22Rv1 (cell line): Measurements from ENCODE around the gene ACTL8.

Experiments
- H3K27ac ChIP-seq: fragments of 450-650 bp; 2 replicates; pipeline ENCODE4 v1.5.1; 2017
- ZFX ChIP-seq: fragments of 450-650 bp; IDR thresholded peaks from 2 replicates; pipeline ENCODE4 v1.6.1; 2017; ENCODE audit warnings: antibody characterized with exemption, borderline replicate concordance
- TF ChIP-seq, protein P1 (sequence below): fragments of 450-650 bp; IDR thresholded peaks from 2 replicates; pipeline ENCODE4 v1.5.1; 2017; ENCODE audit warnings: mild to moderate bottlenecking

The ACTL8 gene

DNA sequence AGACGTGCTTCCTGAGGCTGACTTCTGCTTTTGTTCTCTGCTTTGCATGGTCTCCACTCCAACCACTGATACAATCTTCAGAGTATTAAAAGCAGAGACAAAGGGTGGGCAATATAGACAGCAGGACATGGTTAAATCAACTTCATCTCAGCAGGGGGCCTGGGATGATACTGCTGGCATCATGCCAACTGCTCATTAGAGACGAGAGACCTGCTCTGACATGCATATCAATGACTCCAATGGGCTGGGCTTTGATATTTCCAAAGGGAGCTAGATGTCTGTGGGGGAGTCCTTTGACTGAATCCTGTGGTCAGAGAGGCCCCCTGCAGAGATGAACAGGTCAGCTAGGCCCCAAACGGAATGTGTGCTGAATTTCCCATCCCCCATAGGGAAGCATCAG lies 106.6 kb downstream of the ACTL8 start:
- TF ChIP-seq ZFX: no peak
- TF ChIP-seq, protein P1, sequence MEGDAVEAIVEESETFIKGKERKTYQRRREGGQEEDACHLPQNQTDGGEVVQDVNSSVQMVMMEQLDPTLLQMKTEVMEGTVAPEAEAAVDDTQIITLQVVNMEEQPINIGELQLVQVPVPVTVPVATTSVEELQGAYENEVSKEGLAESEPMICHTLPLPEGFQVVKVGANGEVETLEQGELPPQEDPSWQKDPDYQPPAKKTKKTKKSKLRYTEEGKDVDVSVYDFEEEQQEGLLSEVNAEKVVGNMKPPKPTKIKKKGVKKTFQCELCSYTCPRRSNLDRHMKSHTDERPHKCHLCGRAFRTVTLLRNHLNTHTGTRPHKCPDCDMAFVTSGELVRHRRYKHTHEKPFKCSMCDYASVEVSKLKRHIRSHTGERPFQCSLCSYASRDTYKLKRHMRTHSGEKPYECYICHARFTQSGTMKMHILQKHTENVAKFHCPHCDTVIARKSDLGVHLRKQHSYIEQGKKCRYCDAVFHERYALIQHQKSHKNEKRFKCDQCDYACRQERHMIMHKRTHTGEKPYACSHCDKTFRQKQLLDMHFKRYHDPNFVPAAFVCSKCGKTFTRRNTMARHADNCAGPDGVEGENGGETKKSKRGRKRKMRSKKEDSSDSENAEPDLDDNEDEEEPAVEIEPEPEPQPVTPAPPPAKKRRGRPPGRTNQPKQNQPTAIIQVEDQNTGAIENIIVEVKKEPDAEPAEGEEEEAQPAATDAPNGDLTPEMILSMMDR: no peak
- H3K27ac ChIP-seq: no peak overlapping the region

GRCh38 chr1:17862121-17862520 lies 107.0 kb downstream of the ACTL8 start:
- no peak for TF ChIP-seq ZFX
- TF ChIP-seq, protein P1: no peak
- no peak overlapping the region for H3K27ac ChIP-seq

DNA sequence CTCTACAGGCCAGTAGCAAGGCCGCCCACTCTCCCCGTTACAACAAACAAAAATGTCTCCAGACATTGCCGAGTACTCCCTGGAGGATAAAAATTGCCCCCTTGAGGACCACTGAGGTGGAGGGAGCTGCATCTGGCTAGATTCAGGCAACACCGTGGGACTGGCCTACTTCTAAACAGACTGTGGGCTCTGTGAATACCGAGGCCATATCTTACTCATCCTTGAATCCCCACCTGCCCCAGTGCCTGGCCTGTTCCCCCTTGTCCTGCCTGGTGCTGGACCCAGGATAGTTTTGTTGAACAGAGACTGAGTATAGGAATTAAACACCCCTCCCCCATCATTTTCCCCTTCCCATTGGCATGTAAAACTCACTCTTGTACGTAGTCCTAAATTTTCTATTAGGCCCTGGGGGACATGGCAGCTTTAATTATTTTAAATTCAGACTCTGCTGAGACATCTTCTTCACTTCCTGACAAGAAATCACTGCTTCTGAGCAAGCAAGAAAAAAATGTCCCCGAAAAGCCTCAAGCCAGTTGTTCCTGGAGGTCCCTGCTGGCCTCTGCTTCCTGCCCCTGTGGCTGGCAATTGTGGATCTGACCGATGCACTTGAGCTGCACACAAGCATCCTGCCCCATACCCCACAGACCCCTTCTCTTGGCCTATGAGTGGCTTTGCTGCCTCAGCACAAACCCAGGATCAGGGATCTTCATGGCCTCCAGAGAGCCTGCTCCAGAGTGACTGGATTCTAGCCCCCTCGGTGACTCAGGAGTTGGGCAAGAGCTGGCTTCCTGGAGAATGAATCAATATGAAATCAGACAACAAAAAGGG lies 111.0 kb downstream of the ACTL8 start:
- no peak for TF ChIP-seq ZFX
- TF ChIP-seq, protein P1: no peak
- H3K27ac ChIP-seq: no peak overlapping the region

GRCh38 chr1:17866740-17867029 lies 111.6 kb downstream of the ACTL8 start:
- no peak overlapping the region for H3K27ac ChIP-seq
- no peak for TF ChIP-seq ZFX
- TF ChIP-seq, protein P1: no peak

- TF ChIP-seq ZFX: no peak
- TF ChIP-seq, protein P1: no peak
Measured at GRCh38 chr1:17867470-17867869, 112.3 kb downstream of the ACTL8 start.

DNA sequence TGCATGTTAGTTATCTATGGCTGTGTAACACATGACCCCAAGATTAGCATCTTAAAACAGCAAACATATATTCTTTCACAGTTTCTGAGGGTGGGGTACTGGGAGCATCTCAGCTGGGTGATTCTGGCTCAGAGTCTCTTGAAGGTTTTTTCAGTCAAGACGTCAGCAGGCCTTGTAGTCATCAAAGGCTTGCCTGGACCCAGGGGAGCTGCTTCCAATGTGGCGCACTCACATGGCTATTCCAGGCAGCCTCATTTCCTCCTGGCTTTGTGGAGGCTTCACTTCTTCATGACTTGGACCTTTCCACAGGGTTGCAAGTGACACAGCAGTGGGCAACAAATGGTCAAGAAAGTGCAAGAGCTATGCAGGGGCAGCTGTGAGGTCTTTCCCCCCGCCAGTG lies 114.7 kb downstream of the ACTL8 start:
- TF ChIP-seq, protein P1: no peak
- no peak for TF ChIP-seq ZFX

More at GRCh38 chr1:17867470-17867869, 112.3 kb downstream of the ACTL8 start:
- H3K27ac ChIP-seq: no peak overlapping the region

DNA sequence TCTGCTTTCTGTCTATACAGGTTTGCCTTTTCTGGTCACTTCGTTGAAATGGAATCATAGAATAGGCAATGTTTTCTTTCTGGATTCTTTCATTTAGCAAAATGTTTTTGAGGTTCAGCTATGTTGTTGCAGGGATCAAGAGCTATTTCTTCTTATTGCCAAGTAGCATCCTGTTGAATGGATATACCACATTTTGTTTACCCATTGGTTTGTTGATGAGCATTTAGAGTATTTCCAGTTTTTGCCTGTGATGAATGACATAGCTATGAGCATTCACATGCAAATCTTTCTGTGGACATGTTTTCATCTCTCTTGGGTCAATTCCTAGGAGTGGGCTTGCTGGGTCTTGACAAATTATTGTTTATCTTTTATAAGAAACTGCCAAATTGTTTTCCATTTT lies 115.5 kb downstream of the ACTL8 start:
- no peak for TF ChIP-seq ZFX
- TF ChIP-seq, protein P1: no peak
- H3K27ac ChIP-seq: no peak overlapping the region

More for the DNA sequence above, 114.7 kb downstream of the ACTL8 start:
- no peak overlapping the region for H3K27ac ChIP-seq
